Transverse colon (tissue), 3 donors: Measurements from ENCODE around the gene HCK.

Source experiments
- CTCF ChIP-seq, 5 experiments: fragments of 200-600 bp in 3 of 5; fragments of 450-650 bp in 2 of 5; sonication (generic) in 3 of 5; IDR thresholded peaks; 1 replicate in 2 of 5; 2 replicates in 3 of 5; pipeline ENCODE4 v1.5.1; 2016 to 2017; ENCODE audit warnings: antibody characterized with exemption in 5 of 5, inconsistent platforms in 3 of 5, mild to moderate bottlenecking in 2 of 5, moderate library complexity in 1 of 5
- POLR2A ChIP-seq: fragments of 450-650 bp; IDR thresholded peaks from one replicate; pipeline ENCODE4 v1.6.1; 2016; ENCODE audit warnings: antibody characterized with exemption, mild to moderate bottlenecking, moderate library complexity

- TF ChIP-seq POLR2A (no peak), CTCF (IDR thresholded peaks at IDR 0.05) (no peak)
These were observed 89.5 kb downstream of the HCK start for GRCh38 chr20:32141465-32141980.
